K562 (cell line): Measurements from ENCODE around the gene PDE4A. TPM values are rescaled to one million over a fixed set of nuclear protein-coding genes. Genes with fewer than 3 reads are reported as not detected.

Source experiments
- CEBPG ChIP-seq, 3 experiments: fragments of 200-800 bp in 1 of 3; sonication (Bioruptor generic) in 1 of 3; sonication (generic) in 1 of 3; formaldehyde crosslinking in 1 of 3; IDR thresholded peaks in 2 of 3; conservative IDR thresholded peaks in 1 of 3; 2 replicates each; pipeline versions ENCODE4 v1.6.1 to v1.8.0; 2016 to 2022; ENCODE audit warnings: missing compliant biosample characterization in 2 of 3, missing genetic modification characterization in 2 of 3, mild to moderate bottlenecking in 1 of 3, missing genetic modification reagents in 1 of 3
- CREM ChIP-seq: IDR thresholded peaks from 2 replicates; pipeline ENCODE4 v1.6.1; 2014; ENCODE audit warnings: antibody characterized with exemption, low read depth
- CTCFL ChIP-seq: IDR thresholded peaks from 2 replicates; pipeline ENCODE4 v1.6.1; 2011; ENCODE audit warnings: borderline replicate concordance, low read depth, mild to moderate bottlenecking, moderate library complexity, low read length; ENCODE audit not compliant: insufficient read depth, poor library complexity, severe bottlenecking
- EHMT2 ChIP-seq: fragments of 450-650 bp; IDR thresholded peaks from 2 replicates; pipeline ENCODE4 v1.6.1; 2018; ENCODE audit warnings: antibody characterized with exemption
- ETS1 ChIP-seq: conservative IDR thresholded peaks from 2 replicates; pipeline ENCODE4 v1.6.1; 2011; ENCODE audit warnings: low read depth, mild to moderate bottlenecking, low read length; ENCODE audit not compliant: control insufficient read depth
- ETV6 ChIP-seq, 3 experiments: fragments of 150-350 bp in 1 of 3; sonication (generic) in 1 of 3; formaldehyde crosslinking in 1 of 3; IDR thresholded peaks; 2 replicates each; pipeline versions ENCODE4 v1.6.1 to v1.8.0; 2014 to 2022; ENCODE audit warnings: borderline replicate concordance in 2 of 3, low read depth in 2 of 3, antibody characterized with exemption in 1 of 3, low read length in 1 of 3, mild to moderate bottlenecking in 1 of 3, missing genetic modification reagents in 1 of 3
- EWSR1 ChIP-seq: fragments of 450-650 bp; IDR thresholded peaks from 2 replicates; pipeline ENCODE4 v1.6.1; 2018; ENCODE audit warnings: borderline replicate concordance, mild to moderate bottlenecking, low read depth, moderate library complexity; ENCODE audit not compliant: partially characterized antibody
- HMGN3 ChIP-seq: IDR thresholded peaks from 2 replicates; pipeline ENCODE4 v1.6.1; 2011; ENCODE audit warnings: borderline replicate concordance, low read depth, mild to moderate bottlenecking, mixed read lengths, low read length; ENCODE audit not compliant: insufficient read length; ENCODE audit errors: extremely low read depth
- HNRNPK ChIP-seq: fragments of 200-400 bp; formaldehyde crosslinking; IDR thresholded peaks from one replicate; pipeline ENCODE4 v1.6.1; 2018; ENCODE audit warnings: mild to moderate bottlenecking, low read depth, low read length; ENCODE audit not compliant: poor library complexity, severe bottlenecking
- MTF1 ChIP-seq: fragments of 250-450 bp; sonication (Bioruptor Pico); IDR thresholded peaks from 2 replicates; pipeline ENCODE4 v1.9.0; 2021; ENCODE audit warnings: moderate library complexity, mild to moderate bottlenecking, inconsistent platforms, borderline replicate concordance
- NFIC ChIP-seq: fragments of 450-650 bp; IDR thresholded peaks from 2 replicates; pipeline ENCODE4 v1.6.1; 2017; ENCODE audit warnings: mild to moderate bottlenecking, inconsistent platforms
- PTBP1 ChIP-seq: fragments of 200-400 bp; formaldehyde crosslinking; IDR thresholded peaks from 2 replicates; pipeline ENCODE4 v1.6.1; 2017; ENCODE audit warnings: low read depth, low read length
- RBM25 ChIP-seq: fragments of 200-400 bp; formaldehyde crosslinking; IDR thresholded peaks from 2 replicates; pipeline ENCODE4 v1.6.1; 2018; ENCODE audit warnings: low read length, low read depth, moderate library complexity; ENCODE audit not compliant: severe bottlenecking
- TAF9B ChIP-seq: fragments of 450-650 bp; IDR thresholded peaks from 2 replicates; pipeline ENCODE4 v1.6.1; 2018; ENCODE audit warnings: mild to moderate bottlenecking; ENCODE audit not compliant: partially characterized antibody
- TEAD2 ChIP-seq: fragments of 450-650 bp; IDR thresholded peaks from 2 replicates; pipeline ENCODE4 v1.6.1; 2016; ENCODE audit warnings: missing genetic modification characterization, control low read depth, missing compliant biosample characterization
- ZBTB17 ChIP-seq: fragments of 450-650 bp; formaldehyde crosslinking; IDR thresholded peaks from 2 replicates; pipeline ENCODE4 v1.4.0; 2020; ENCODE audit warnings: mild to moderate bottlenecking
- ZBTB49 ChIP-seq: sonication (generic); formaldehyde crosslinking; IDR thresholded peaks from 2 replicates; pipeline ENCODE4 v1.8.0; 2022; ENCODE audit warnings: missing genetic modification reagents, mild to moderate bottlenecking, borderline replicate concordance
- ZBTB7A ChIP-seq: IDR thresholded peaks from 2 replicates; pipeline ENCODE4 v1.6.1; 2011; ENCODE audit warnings: low read depth, mild to moderate bottlenecking, low read length, moderate library complexity, borderline replicate concordance; ENCODE audit not compliant: control insufficient read depth
- ZFP30 ChIP-seq: fragments of 250-450 bp; sonication (Bioruptor Pico); IDR thresholded peaks from 2 replicates; pipeline ENCODE4 v1.8.0; 2022; ENCODE audit warnings: moderate library complexity, mild to moderate bottlenecking, inconsistent platforms, borderline replicate concordance
- ZNF184 ChIP-seq: sonication (generic); formaldehyde crosslinking; IDR thresholded peaks from 2 replicates; pipeline ENCODE4 v1.5.0; 2020; ENCODE audit warnings: missing genetic modification reagents
- ZNF408 ChIP-seq: fragments of 250-450 bp; sonication (Bioruptor Pico); IDR thresholded peaks from 2 replicates; pipeline ENCODE4 v1.4.0; 2020; ENCODE audit warnings: low read depth, mild to moderate bottlenecking, moderate library complexity
- ZZZ3 ChIP-seq: fragments of 450-650 bp; IDR thresholded peaks from 2 replicates; pipeline ENCODE4 v1.6.1; 2016; ENCODE audit warnings: antibody characterized with exemption, mild to moderate bottlenecking, moderate library complexity
- polyA plus RNA-seq, 8 experiments: library from polyadenylated mRNA; depleted of rRNA in 4 of 8; stranded (reverse) in 5 of 8; unstranded in 3 of 8; fragments of >200 nt; fragmentation: Nextera tagmentation in 2 of 8; fragmentation: Illumina TruSeq in 1 of 8; extraction: Ambion mirVana in 2 of 8; extraction: Trizol in 1 of 8; gene quantifications; 2 replicates each; pipeline versions ENCODE4 v1.2.1 to v1.2.3, GENCODE V29; 2011 to 2014; ENCODE audit warnings: inconsistent platforms in 1 of 8, missing spikeins in 1 of 8
- total RNA-seq, 7 experiments: library from RNA; depleted of rRNA in 6 of 7; stranded (reverse); fragments of >200 nt in 6 of 7; fragmentation: Illumina TruSeq in 2 of 7; extraction: Trizol in 2 of 7; gene quantifications; 2 replicates each; pipeline versions ENCODE4 v1.2.1 to v1.2.3, GENCODE V29; 2011 to 2021; ENCODE audit warnings: low replicate concordance in 1 of 7

Gene PDE4A
- total and polyA plus RNA-seq, 9 of the 15 experiments (the other 6 are each of a cell fraction or from before 2014, with no cell fraction given), result 0.66 to 26.9 (median 4.6) TPM

- TF ChIP-seq CEBPG (CRISPR knock-in tag; IDR thresholded peaks at IDR 0.05) (no peak), CEBPG (tag; conservative IDR thresholded peaks at IDR 0.05 in 1 of 2, IDR thresholded peaks at IDR 0.05 in 1 of 2) (no peak), ZNF184 (CRISPR knock-in tag) (no peak), ETS1 (no peak), NFIC (no peak), TAF9B (no peak), ZBTB7A (no peak), EHMT2 (no peak), ZFP30 (CRISPR knock-in tag) (no peak), ETV6 (IDR thresholded peaks at IDR 0.05; ENCODE audit: borderline replicate concordance in 1 of 2, low read depth in 2 of 2, low read length in 1 of 2) (0 out of 4 replicates have a peak, but pooled peaks of 1 of the 2 experiments have one; percentile 56), ETV6 (CRISPR knock-in tag; IDR thresholded peaks at IDR 0.05; ENCODE audit: borderline replicate concordance) (no peak), ZBTB17 (CRISPR knock-in tag) (no peak), MTF1 (CRISPR knock-in tag) (no peak), PTBP1 (no peak), CREM (no peak), ZNF408 (no peak), CTCFL (no peak), HMGN3 (no peak), ZBTB49 (CRISPR knock-in tag) (no peak), RBM25 (peak; percentile 51), EWSR1 (no peak), ZZZ3 (0 out of 2 replicates have a peak, but pooled peaks have one; percentile 74), TEAD2 (no peak), HNRNPK (no peak)
Measured at GRCh38 chr19:10379880-10380312, 40.4 kb upstream of the PDE4A start (continued).
